ENCODE measurements around the gene MNX1. TPM values are rescaled to one million over a fixed set of nuclear protein-coding genes. Genes with fewer than 3 reads are reported as not detected.
A peak's percentile ranks its signal among the peaks of the same experiment; 100 is the strongest.

The MNX1 gene
- total and polyA plus RNA-seq, 8 donors: 1.1 to 80.2 (median 3.1) TPM; not detected in 1

DNA sequence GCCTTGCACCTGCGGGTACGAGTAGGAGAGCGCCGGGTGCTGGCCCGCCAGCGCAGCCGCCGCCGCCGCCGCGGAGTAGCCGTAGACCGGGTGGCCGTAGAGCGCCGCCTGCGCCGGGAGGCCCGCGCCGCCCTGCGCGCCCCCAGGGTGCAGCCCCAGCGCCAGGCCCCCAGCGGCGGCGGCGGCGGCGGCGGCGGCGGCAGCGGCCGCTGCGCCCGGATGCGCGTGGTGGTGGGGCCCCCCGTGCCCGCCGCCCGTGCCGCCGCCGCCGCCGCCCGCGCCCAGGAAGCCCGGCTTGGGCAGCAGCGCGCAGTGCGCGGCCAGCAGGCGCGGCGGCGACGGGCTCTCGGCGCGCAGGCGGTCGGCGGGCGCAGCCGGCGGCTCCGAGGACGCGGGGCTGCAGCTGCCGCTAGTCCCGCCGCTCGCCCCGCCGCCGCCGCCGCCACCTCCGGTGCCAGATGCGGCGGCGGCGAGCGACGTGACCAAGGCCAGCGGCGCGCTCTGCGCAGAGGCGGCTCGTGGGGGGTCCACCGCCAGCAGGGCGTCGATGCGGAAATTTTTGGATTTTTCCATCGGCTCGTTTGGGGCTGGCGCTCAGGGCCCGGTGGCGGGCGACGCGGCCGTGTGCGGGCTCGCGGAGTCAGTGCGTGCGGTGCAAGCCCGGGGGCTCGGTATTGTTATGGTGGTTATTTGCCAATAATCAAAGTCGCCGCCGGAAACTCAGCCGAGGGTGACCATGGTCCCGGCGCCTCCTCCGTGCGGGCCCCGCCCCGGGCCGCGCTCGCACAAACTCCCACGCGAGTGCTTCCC, 480 bp downstream of the MNX1 start:
- Histone ChIP-seq H3K27me3 (peaks cover 4 to 98% (median 74%) of the 10 kb centered on the region in 3 donors), H3K27ac (peak overlapping the region; percentile 61 to 85 (median 78)), H3K36me3 (no peaks in the 10 kb centered on the region), H3K9me3 (no peaks in the 10 kb centered on the region), H3K4me1 (peaks cover 26 to 66% (median 56%) of the 10 kb centered on the region in 4 donors), H3K4me3 (peak overlapping the region; percentile 58 to 78 (median 66))
- intact Hi-C loops (cut with DNase I; ENCODE audit: low total_unique reads): no loop called here
- TF ChIP-seq EP300 (IDR thresholded peaks at IDR 0.05) (no peak), CTCF (IDR thresholded peaks at IDR 0.05) (no peak), POLR2AphosphoS5 (IDR thresholded peaks at IDR 0.05) (no peak), POLR2A (IDR thresholded peaks at IDR 0.05) (no peak)
- DNase-seq: peak in 1 of 2 donors; percentile 45
- WGBS, 5 donors: 0 to 1% (median 1%) methylated on average over 29 to 120 of the region's 130 CpGs

GRCh38 chr7:157009170-157009777, 1.2 kb downstream of the MNX1 start:
- H3K9me3 ChIP-seq: no peaks in the 10 kb centered on the region
- H3K27ac ChIP-seq: peak overlapping the region; percentile 61 to 77 (median 74)
- peaks cover 27 to 73% (median 64%) of the 10 kb centered on the region in 4 donors for H3K4me1 ChIP-seq
- intact Hi-C loops (cut with DNase I; ENCODE audit: low total_unique reads): no loop called here
- peak; percentile 59 to 80 for DNase-seq
- WGBS, 5 donors: 1 to 4% (median 2%) methylated on average over 26 to 49 of the region's 49 CpGs
- peak overlapping the region; percentile 46 to 66 (median 54) for H3K4me3 ChIP-seq
- peaks cover 11 to 98% (median 75%) of the 10 kb centered on the region in 3 donors for H3K27me3 ChIP-seq
- no peaks in the 10 kb centered on the region for H3K36me3 ChIP-seq
- peak in 1 of 3 donors; percentile 9 for TF ChIP-seq POLR2AphosphoS5 (IDR thresholded peaks at IDR 0.05)
- no peak for TF ChIP-seq CTCF (IDR thresholded peaks at IDR 0.05)
- TF ChIP-seq POLR2A (IDR thresholded peaks at IDR 0.05): no peak
- no peak for TF ChIP-seq EP300 (IDR thresholded peaks at IDR 0.05)

DNA sequence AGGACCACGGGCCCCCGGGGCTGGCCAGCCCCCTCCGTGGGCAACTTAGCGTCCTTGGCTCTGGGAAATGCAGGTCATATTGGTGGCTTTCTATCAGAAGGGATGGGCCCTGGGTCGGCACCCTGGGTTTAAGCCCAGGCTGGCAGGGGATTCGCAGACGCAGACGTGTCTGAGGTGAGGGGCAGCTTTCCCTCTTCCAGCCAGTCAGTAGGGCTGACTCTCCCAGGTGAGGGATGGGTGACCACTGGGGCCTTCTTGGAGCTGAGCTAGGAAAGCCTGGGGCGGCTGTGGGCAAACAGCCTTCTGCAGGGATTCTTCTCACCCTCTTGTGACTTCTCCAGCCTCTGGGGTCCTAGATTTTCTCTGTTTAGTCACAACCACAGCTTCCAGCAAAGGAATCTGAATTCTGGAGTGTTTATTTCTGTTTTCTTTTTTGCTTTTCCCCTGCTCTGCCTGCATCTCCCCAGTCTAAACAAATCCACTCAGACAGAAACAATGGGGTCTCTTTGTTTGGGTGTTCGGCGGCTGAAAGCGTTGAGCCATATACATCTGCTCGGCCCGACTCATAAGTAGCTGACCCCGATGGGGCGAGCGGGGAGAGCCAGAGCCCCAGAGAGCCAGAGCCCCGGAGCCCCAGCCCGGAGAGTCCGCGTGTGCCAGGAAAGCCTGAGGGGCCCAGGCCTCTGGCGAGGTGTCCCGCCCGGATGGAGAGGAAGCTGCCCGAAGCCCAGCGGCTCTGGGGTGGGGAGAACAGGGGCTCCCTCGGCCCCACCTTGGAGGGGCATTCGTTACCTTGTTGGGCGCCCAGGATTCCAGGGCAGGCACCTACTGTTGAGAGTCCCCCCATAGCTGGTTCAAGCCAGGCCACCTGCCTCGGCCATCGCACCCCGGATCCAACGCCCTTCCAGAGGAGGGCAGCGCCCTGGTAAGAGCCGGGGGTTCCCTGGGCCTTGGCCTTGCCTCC, 2.0 kb downstream of the MNX1 start:
- TF ChIP-seq CTCF (IDR thresholded peaks at IDR 0.05) (no peak), POLR2A (IDR thresholded peaks at IDR 0.05) (no peak), EP300 (IDR thresholded peaks at IDR 0.05) (no peak), POLR2AphosphoS5 (IDR thresholded peaks at IDR 0.05) (no peak)
- H3K36me3 ChIP-seq: no peaks in the 10 kb centered on the region
- peak overlapping the region; percentile 46 to 66 (median 54) for H3K4me3 ChIP-seq
- no peaks in the 10 kb centered on the region for H3K9me3 ChIP-seq
- 9 to 17% (median 12%) methylated on average over 24 to 35 of the region's 35 CpGs for WGBS, 5 donors
- peaks cover 19 to 98% (median 77%) of the 10 kb centered on the region in 3 donors for H3K27me3 ChIP-seq
- intact Hi-C loops (cut with DNase I; ENCODE audit: low total_unique reads): no loop called here
- peak in 1 of 2 donors; percentile 23 for DNase-seq
- peaks cover 31 to 81% (median 71%) of the 10 kb centered on the region in 4 donors for H3K4me1 ChIP-seq
- peak overlapping the region; percentile 61 to 77 (median 74) for H3K27ac ChIP-seq
